ENCODE data around the gene ALOX5.
A peak's percentile ranks its signal among the peaks of the same experiment; 100 is the strongest.

ALOX5 gene

GRCh38 chr10:45443101-45444009, 69.3 kb downstream of the ALOX5 start:
- H3K4me3 ChIP-seq (ENCODE audit: low read length in 2 of 2): no peak overlapping the region
- H3K9ac ChIP-seq (ENCODE audit: low read depth, low read length, poor library complexity): peak overlapping the region; percentile 30
- no peak overlapping the region for H3K4ac ChIP-seq (ENCODE audit: low read length)
- H3K14ac ChIP-seq (ENCODE audit: low read length): no peak overlapping the region
- peak overlapping the region; percentile 85 for H2AK5ac ChIP-seq (ENCODE audit: low read depth, low read length)
- peaks cover 0 to 1% of the 10 kb centered on the region in 2 donors for H3K9me3 ChIP-seq (replicated peaks in 1 of 2; ENCODE audit: control insufficient read depth in 2 of 2, insufficient read depth in 1 of 2, low read depth in 1 of 2, low read length in 2 of 2)
- H3K36me3 ChIP-seq (replicated peaks in 1 of 2; ENCODE audit: control insufficient read depth in 2 of 2, insufficient read depth in 2 of 2, low read length in 2 of 2): no peaks in the 10 kb centered on the region
- no peak overlapping the region for H4K91ac ChIP-seq (ENCODE audit: low read depth, low read length, poor library complexity)
- no peak overlapping the region for H3K23ac ChIP-seq (ENCODE audit: low read depth, low read length, poor library complexity)
- WGBS, 2 donors (ENCODE audit: extremely low coverage in 2 of 2, insufficient read length in 2 of 2, insufficient replicate concordance in 1 of 2): no CpG with 5 or more reads among the region's 76 CpGs
- no peak for DNase-seq (ENCODE audit: low spot score)
- H3K18ac ChIP-seq (ENCODE audit: low read length): no peak overlapping the region
- H2BK15ac ChIP-seq (ENCODE audit: low read length): no peak overlapping the region
- H2BK5ac ChIP-seq (ENCODE audit: low read length): no peak overlapping the region
- H3K27me3 ChIP-seq (ENCODE audit: control insufficient read depth in 3 of 3, insufficient read depth in 3 of 3, low read depth in 1 of 3, low read length in 3 of 3): no peaks in the 10 kb centered on the region
- no peak overlapping the region for H2BK120ac ChIP-seq (ENCODE audit: low read depth, low read length)
- H3K4me1 ChIP-seq (ENCODE audit: control insufficient read depth in 2 of 2, insufficient read depth in 1 of 2, low read depth in 1 of 2, low read length in 2 of 2): no peaks in the 10 kb centered on the region
- peak overlapping the region; percentile 78 for H2BK12ac ChIP-seq (ENCODE audit: low read length)
- no peaks in the 10 kb centered on the region for H3K79me1 ChIP-seq (ENCODE audit: low read depth, low read length)
- no peak overlapping the region for H3K27ac ChIP-seq (replicated peaks; ENCODE audit: low read length)
- H3K4me2 ChIP-seq (ENCODE audit: insufficient read depth, low read length, poor library complexity, severe bottlenecking): no peak overlapping the region
- H4K8ac ChIP-seq (ENCODE audit: low read depth, low read length): no peak overlapping the region
- H2AFZ ChIP-seq (ENCODE audit: low read length): no peak overlapping the region

DNA sequence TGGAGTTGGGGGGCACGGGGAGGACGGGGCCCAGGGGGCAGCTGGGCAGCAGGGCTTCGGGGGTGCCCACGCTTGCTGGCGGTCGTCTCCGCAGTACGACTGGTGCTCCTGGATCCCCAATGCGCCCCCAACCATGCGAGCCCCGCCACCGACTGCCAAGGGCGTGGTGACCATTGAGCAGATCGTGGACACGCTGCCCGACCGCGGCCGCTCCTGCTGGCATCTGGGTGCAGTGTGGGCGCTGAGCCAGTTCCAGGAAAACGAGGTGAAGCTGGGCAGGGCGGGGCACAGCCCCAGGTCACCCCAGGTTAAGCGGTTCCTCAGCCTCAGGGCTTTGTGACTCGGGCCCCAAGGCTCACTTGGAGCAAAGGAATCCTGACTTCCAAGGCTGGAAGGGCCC, 70.0 kb downstream of the ALOX5 start:
- Histone ChIP-seq H3K18ac (ENCODE audit: low read length) (peak overlapping the region; percentile 42), H3K4me1 (ENCODE audit: control insufficient read depth in 2 of 2, insufficient read depth in 1 of 2, low read depth in 1 of 2, low read length in 2 of 2) (no peaks in the 10 kb centered on the region), H3K79me1 (ENCODE audit: low read depth, low read length) (no peaks in the 10 kb centered on the region), H3K27ac (replicated peaks; ENCODE audit: low read length) (no peak overlapping the region), H4K91ac (ENCODE audit: low read depth, low read length, poor library complexity) (no peak overlapping the region), H3K9ac (ENCODE audit: low read depth, low read length, poor library complexity) (no peak overlapping the region), H2BK120ac (ENCODE audit: low read depth, low read length) (no peak overlapping the region), H2BK5ac (ENCODE audit: low read length) (no peak overlapping the region), H3K14ac (ENCODE audit: low read length) (peak overlapping the region; percentile 49), H2BK12ac (ENCODE audit: low read length) (no peak overlapping the region), H3K36me3 (replicated peaks in 1 of 2; ENCODE audit: control insufficient read depth in 2 of 2, insufficient read depth in 2 of 2, low read length in 2 of 2) (no peaks in the 10 kb centered on the region), H3K4me3 (ENCODE audit: low read length in 2 of 2) (no peak overlapping the region), H3K23ac (ENCODE audit: low read depth, low read length, poor library complexity) (peak overlapping the region; percentile 59), H3K4ac (ENCODE audit: low read length) (no peak overlapping the region), H2BK15ac (ENCODE audit: low read length) (peak overlapping the region; percentile 27), H2AFZ (ENCODE audit: low read length) (no peak overlapping the region), H3K9me3 (replicated peaks in 1 of 2; ENCODE audit: control insufficient read depth in 2 of 2, insufficient read depth in 1 of 2, low read depth in 1 of 2, low read length in 2 of 2) (no peaks in the 10 kb centered on the region), H2AK5ac (ENCODE audit: low read depth, low read length) (peak overlapping the region; percentile 13), H4K8ac (ENCODE audit: low read depth, low read length) (no peak overlapping the region), H3K27me3 (ENCODE audit: control insufficient read depth in 3 of 3, insufficient read depth in 3 of 3, low read depth in 1 of 3, low read length in 3 of 3) (no peaks in the 10 kb centered on the region), H3K4me2 (ENCODE audit: insufficient read depth, low read length, poor library complexity, severe bottlenecking) (no peak overlapping the region)
- WGBS, 2 donors (ENCODE audit: extremely low coverage in 2 of 2, insufficient read length in 2 of 2, insufficient replicate concordance in 1 of 2): no CpG with 5 or more reads among the region's 24 CpGs
- no peak for DNase-seq (ENCODE audit: low spot score)

GRCh38 chr10:45444976-45445898, 71.2 kb downstream of the ALOX5 start:
- WGBS, 2 donors (ENCODE audit: extremely low coverage in 2 of 2, insufficient read length in 2 of 2, insufficient replicate concordance in 1 of 2): no CpG with 5 or more reads among the region's 19 CpGs

GRCh38 chr10:45446858-45447257, 72.8 kb downstream of the ALOX5 start:
- H3K9ac ChIP-seq (ENCODE audit: low read depth, low read length, poor library complexity): no peak overlapping the region
- no peak overlapping the region for H4K91ac ChIP-seq (ENCODE audit: low read depth, low read length, poor library complexity)
- H3K4ac ChIP-seq (ENCODE audit: low read length): no peak overlapping the region
- no peaks in the 10 kb centered on the region for H3K9me3 ChIP-seq (replicated peaks in 1 of 2; ENCODE audit: control insufficient read depth in 2 of 2, insufficient read depth in 1 of 2, low read depth in 1 of 2, low read length in 2 of 2)
- H3K4me2 ChIP-seq (ENCODE audit: insufficient read depth, low read length, poor library complexity, severe bottlenecking): no peak overlapping the region
- H2AK5ac ChIP-seq (ENCODE audit: low read depth, low read length): no peak overlapping the region
- no peak overlapping the region for H2BK12ac ChIP-seq (ENCODE audit: low read length)
- no peaks in the 10 kb centered on the region for H3K79me1 ChIP-seq (ENCODE audit: low read depth, low read length)
- no peak overlapping the region for H2BK120ac ChIP-seq (ENCODE audit: low read depth, low read length)
- H3K4me3 ChIP-seq (ENCODE audit: low read length in 2 of 2): no peak overlapping the region
- H3K27me3 ChIP-seq (ENCODE audit: control insufficient read depth in 3 of 3, insufficient read depth in 3 of 3, low read depth in 1 of 3, low read length in 3 of 3): no peaks in the 10 kb centered on the region
- no peak overlapping the region for H2AFZ ChIP-seq (ENCODE audit: low read length)
- H2BK15ac ChIP-seq (ENCODE audit: low read length): no peak overlapping the region
- no peak for DNase-seq (ENCODE audit: low spot score)
- no peak overlapping the region for H3K18ac ChIP-seq (ENCODE audit: low read length)
- no peaks in the 10 kb centered on the region for H3K36me3 ChIP-seq (replicated peaks in 1 of 2; ENCODE audit: control insufficient read depth in 2 of 2, insufficient read depth in 2 of 2, low read length in 2 of 2)
- H3K27ac ChIP-seq (replicated peaks; ENCODE audit: low read length): no peak overlapping the region
- no peak overlapping the region for H2BK5ac ChIP-seq (ENCODE audit: low read length)
- no CpG with 5 or more reads among the region's 7 CpGs for WGBS, 2 donors (ENCODE audit: extremely low coverage in 2 of 2, insufficient read length in 2 of 2, insufficient replicate concordance in 1 of 2)
- H3K4me1 ChIP-seq (ENCODE audit: control insufficient read depth in 2 of 2, insufficient read depth in 1 of 2, low read depth in 1 of 2, low read length in 2 of 2): no peaks in the 10 kb centered on the region
- H3K23ac ChIP-seq (ENCODE audit: low read depth, low read length, poor library complexity): peak overlapping the region; percentile 44
- H4K8ac ChIP-seq (ENCODE audit: low read depth, low read length): no peak overlapping the region
- no peak overlapping the region for H3K14ac ChIP-seq (ENCODE audit: low read length)

More at GRCh38 chr10:45444976-45445898, 71.2 kb downstream of the ALOX5 start:
- Histone ChIP-seq H2BK120ac (ENCODE audit: low read depth, low read length) (no peak overlapping the region), H3K4ac (ENCODE audit: low read length) (no peak overlapping the region), H2BK12ac (ENCODE audit: low read length) (no peak overlapping the region), H2BK5ac (ENCODE audit: low read length) (no peak overlapping the region), H4K91ac (ENCODE audit: low read depth, low read length, poor library complexity) (no peak overlapping the region), H3K18ac (ENCODE audit: low read length) (no peak overlapping the region), H3K9me3 (replicated peaks in 1 of 2; ENCODE audit: control insufficient read depth in 2 of 2, insufficient read depth in 1 of 2, low read depth in 1 of 2, low read length in 2 of 2) (no peaks in the 10 kb centered on the region), H3K36me3 (replicated peaks in 1 of 2; ENCODE audit: control insufficient read depth in 2 of 2, insufficient read depth in 2 of 2, low read length in 2 of 2) (no peaks in the 10 kb centered on the region), H3K4me2 (ENCODE audit: insufficient read depth, low read length, poor library complexity, severe bottlenecking) (no peak overlapping the region), H2BK15ac (ENCODE audit: low read length) (no peak overlapping the region), H3K79me1 (ENCODE audit: low read depth, low read length) (no peaks in the 10 kb centered on the region), H3K4me1 (ENCODE audit: control insufficient read depth in 2 of 2, insufficient read depth in 1 of 2, low read depth in 1 of 2, low read length in 2 of 2) (no peaks in the 10 kb centered on the region), H2AK5ac (ENCODE audit: low read depth, low read length) (no peak overlapping the region), H3K4me3 (ENCODE audit: low read length in 2 of 2) (peak overlapping the region in 1 of 2 donors; percentile 44), H4K8ac (ENCODE audit: low read depth, low read length) (no peak overlapping the region), H3K9ac (ENCODE audit: low read depth, low read length, poor library complexity) (no peak overlapping the region), H2AFZ (ENCODE audit: low read length) (no peak overlapping the region), H3K27me3 (ENCODE audit: control insufficient read depth in 3 of 3, insufficient read depth in 3 of 3, low read depth in 1 of 3, low read length in 3 of 3) (no peaks in the 10 kb centered on the region), H3K27ac (replicated peaks; ENCODE audit: low read length) (no peak overlapping the region), H3K23ac (ENCODE audit: low read depth, low read length, poor library complexity) (no peak overlapping the region), H3K14ac (ENCODE audit: low read length) (no peak overlapping the region)
- no peak for DNase-seq (ENCODE audit: low spot score)
